ENCODE measurements around the gene PTPRR.

The PTPRR gene

DNA sequence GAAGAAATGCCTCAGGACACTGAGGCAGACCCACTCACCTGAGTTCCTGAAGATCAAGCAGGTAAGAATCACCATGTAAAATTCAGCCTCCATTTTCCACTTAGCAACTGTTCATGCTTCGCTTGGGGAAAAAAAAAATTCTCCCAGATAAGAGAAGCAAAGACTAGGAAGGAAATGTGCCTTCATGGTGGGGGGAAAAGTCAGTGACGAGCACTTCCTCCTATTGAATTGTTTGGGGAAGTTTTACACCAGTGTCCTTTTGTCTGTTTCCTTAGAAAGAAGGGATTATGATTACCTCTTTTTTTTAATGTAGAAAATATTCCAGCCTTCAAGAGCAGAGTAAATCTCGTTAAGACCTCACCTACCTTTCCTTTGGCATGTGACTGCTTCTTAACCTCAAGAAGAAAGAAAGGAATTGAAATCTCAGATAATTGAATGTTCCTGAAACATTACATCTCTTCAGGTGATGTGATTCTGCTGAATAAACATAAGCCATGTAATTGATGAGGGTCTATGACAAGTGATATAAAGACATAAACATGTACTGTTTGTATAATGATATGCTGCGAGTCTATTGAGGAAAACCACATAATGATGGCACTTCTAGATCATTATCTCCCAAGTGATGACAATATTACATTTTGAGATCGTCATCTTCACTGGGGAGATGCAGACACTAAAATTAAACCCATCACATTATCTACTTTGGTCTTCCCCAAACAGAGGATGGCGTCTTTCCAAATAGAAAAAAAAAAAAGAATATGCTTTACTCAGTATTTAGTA is 283.0 kb downstream of the PTPRR start, which contains the start of gene PTPRB:
Gene PTPRB, minus strand, starts transcription at position 127 of the 783 bp plus-strand sequence. Its CDS starts 34 bp downstream, at position 93.
- DNase-seq = no peak

- no peak for DNase-seq
Observed at GRCh38 chr12:70635755-70636154, 284.8 kb downstream of the PTPRR start.

DNA sequence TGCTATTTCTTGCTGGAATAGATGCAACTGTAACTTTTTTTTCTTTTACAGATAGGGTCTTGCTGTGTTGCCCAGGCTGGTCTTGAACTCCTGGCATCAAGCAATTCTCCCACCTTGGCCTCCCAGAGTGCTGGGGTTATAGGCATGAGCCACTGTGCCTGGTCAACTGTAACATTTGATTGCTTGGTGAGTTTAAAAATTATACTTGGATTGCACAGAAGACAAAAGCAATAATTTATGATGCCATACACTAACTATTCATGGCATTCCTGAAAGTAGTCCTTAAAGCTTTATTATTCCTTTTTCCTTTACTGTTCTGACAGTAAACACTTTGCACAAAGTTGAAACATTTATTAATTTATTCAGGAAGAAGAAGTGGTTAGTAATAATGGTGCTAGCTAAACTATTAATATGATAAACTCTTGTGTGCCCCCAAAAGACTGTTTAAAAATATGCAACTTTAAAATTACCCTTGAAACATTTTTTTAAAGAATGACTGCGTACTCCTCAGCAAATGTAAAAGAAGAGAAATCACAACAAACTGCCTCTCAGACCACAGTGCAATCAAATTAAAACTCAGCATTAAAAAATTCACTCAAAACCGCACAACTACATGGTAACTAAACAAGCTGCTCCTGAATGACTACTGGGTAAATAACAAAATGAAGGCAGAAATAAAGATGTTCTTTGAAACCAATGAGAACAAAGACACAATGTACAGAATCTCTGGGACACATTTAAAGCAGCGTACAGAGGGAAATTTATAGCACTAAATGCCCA is 291.6 kb downstream of the PTPRR start:
- DNase-seq = no peak

GRCh38 chr12:70627677-70628076 is 292.9 kb downstream of the PTPRR start:
- DNase-seq = no peak

- no peak for DNase-seq
Observed at GRCh38 chr12:70626180-70626579, 294.4 kb downstream of the PTPRR start.

DNA sequence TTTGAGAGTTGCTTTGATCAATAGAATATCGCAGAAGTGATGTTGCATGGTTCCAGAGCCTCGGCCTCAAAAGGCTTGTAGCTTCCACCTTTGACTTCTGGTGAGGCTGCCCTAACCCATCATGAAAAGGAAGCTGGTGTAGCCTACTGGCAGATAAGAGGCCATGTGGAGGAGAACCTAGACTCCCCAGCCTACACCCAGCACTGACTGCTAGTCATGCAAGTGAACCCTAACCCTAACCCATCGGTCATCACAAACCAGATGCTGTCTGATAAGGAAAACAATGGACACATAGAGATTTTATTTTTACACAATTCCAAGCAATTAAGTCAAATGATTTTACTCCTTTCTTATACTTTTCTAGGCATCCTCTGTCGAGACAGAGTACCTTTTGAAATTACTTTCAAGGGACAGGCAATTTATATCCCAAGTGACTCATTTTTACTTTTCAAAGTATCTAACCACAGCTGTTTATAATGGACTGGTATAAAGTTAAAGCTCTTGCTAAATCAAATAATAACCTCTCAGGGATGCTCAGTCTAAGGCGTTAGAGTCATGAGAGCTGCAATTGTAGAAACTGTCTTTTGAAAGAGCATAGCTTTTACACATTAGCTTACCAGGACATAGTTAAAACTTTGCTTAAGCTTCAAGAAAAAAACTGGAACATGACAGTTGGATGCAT is 300.9 kb downstream of the PTPRR start:
- DNase-seq = no peak

GRCh38 chr12:70618371-70618770 is 302.2 kb downstream of the PTPRR start:
- no peak for DNase-seq

- no peak for DNase-seq
Observed at GRCh38 chr12:70617450-70617849, 303.1 kb downstream of the PTPRR start.

GRCh38 chr12:70615174-70615866 is 305.2 kb downstream of the PTPRR start:
- no peak for DNase-seq

GRCh38 chr12:70609739-70610491 is 310.6 kb downstream of the PTPRR start:
- no peak for DNase-seq

- no peak for DNase-seq
Observed at GRCh38 chr12:70609203-70609602, 311.3 kb downstream of the PTPRR start.

- DNase-seq = no peak
Observed at GRCh38 chr12:70608184-70608583, 312.4 kb downstream of the PTPRR start.

DNA sequence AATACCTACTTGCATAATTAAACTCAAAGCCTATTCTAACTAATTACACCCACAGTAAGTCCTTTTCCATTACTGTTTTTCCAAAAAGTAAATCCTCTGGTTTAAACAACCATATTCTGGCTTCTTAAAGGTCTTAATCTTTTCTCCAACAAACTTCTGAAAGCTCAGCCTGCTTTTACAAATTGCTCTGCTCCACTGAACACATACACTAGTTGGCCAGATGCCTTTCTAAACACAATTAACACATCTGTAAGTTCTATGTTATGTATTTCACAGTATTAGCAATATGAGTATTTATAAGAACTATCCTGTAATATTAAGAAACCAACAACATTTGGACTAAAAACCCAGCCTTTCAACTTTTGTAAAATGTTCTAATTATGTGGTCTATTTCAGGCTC is 313.4 kb downstream of the PTPRR start:
- no peak for DNase-seq

- no peak for DNase-seq
Observed at GRCh38 chr12:70605976-70606375, 314.6 kb downstream of the PTPRR start.

GRCh38 chr12:70604662-70605061 is 315.9 kb downstream of the PTPRR start:
- DNase-seq = no peak

- DNase-seq = no peak
Observed at GRCh38 chr12:70603044-70603443, 317.5 kb downstream of the PTPRR start.

DNA sequence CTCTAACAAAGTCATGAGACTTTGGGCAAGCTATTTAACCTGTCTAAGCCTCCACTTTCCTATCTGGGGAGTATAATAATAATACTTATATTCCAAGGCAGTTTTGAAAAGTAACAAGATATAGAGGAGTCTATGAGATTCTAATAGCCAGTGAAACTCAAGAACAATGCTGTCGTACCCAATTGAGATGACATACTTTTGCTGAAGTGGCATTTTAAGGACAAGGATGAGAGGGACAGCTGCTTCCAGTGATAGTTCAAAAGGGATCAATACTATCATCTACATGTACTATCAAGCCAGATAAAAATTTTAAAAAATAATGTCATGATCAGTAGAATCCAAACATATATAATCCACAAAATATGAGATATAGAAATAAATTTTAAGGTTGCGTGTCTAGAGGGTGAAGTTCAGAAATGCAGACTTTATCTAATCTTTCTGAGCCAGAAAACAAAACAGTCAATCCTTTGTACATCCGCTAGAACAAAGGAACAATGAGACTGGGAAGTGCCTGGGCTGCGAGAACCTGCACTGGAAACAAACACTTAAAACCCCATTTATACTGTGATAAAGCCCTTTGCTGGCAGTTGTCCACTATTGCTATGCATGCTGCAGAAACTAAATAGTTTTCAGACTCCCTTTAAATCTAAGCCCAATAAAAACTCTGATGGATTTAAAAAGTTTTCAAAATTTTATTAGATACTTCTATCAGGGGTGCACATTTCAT is 321.9 kb downstream of the PTPRR start:
- no peak for DNase-seq

- no peak for DNase-seq
Observed at GRCh38 chr12:70592664-70593063, 327.9 kb downstream of the PTPRR start.

DNA sequence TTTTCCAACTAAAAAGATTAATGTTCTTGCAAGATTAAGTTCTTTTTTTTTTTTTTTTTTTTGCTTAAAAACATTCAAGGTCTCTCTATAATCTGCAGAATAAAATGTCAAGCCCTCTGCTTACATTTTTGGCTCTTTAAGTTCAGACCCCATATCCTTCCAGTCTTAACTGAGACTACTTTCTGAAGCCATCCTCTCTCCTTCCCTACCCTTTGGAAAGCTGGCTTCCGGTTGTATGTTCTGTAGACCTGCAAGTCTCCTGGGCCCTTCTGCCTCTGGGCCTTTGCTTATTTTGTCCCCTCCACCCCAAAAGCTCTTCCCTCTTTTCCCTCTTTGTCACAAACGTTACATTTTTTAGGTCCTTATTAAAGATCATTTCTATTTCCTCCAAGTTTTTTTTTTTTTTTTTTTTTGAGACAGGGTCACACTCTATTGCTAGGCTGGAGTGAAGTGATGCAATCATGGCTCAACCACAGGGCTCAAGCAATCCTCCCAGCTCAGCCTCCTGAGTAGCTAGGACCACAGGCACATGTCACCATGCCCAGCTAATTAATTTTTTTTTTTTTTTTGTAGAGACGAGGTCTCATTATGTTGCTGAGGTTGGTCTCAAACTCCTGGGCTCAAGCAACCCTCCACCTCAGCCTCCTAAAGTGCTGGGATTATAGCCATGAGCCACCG is 329.9 kb downstream of the PTPRR start:
- no peak for DNase-seq

DNA sequence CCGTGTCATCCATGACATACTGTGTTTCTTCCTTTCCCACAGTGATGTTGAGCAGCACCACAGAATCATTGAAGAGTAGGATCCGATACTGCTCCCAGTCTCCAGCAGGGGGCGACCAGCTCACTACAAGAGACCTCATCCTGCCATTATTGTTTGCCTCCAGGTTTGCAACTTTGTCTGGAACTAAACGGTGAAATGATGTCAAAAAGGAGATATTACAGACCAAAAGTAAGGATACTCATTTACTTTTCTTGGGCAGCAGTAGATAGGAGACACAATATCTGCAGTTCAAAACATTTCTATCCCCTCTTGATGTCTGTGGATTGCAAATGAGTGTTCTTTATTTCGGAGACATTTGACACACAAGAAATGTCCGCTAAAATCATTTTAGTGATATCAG is 330.5 kb downstream of the PTPRR start:
- DNase-seq = peak in 1 of 2 experiments; percentile 62

Measured in SW 1271 (cell line).